Measurements from ENCODE around the gene TAF1B. TPM values are rescaled to one million over a fixed set of nuclear protein-coding genes. Genes with fewer than 3 reads are reported as not detected.

The TAF1B gene
- total and polyA plus RNA-seq, 7 donors, result 2.7 to 7.6 (median 5.7) TPM

- H3K4me3 ChIP-seq, result no peak overlapping the region
- no peak for TF ChIP-seq CTCF (IDR thresholded peaks at IDR 0.05)
- H3K4me1 ChIP-seq, result no peaks in the 10 kb centered on the region
- no peak for DNase-seq
- no peaks in the 10 kb centered on the region for H3K9me3 ChIP-seq
- WGBS, 3 donors, result 86 to 99% (median 89%) methylated on average over 6 of the region's 6 CpGs
- ATAC-seq, result no peak
- peaks cover 2 to 36% of the 10 kb centered on the region in 2 donors for H3K36me3 ChIP-seq (ENCODE audit: insufficient read depth in 1 of 2, low read depth in 1 of 2)
- intact Hi-C loops (cut with DNase I), result no loop called here
- no peak overlapping the region for H3K27ac ChIP-seq
- H3K27me3 ChIP-seq (ENCODE audit: insufficient read depth in 3 of 3, low read length in 2 of 3), result no peaks in the 10 kb centered on the region
These were observed 24.6 kb downstream of the TAF1B start for GRCh38 chr2:9867881-9868280.

GRCh38 chr2:9873337-9873736 is 30.1 kb downstream of the TAF1B start:
- 97 to 100% (median 100%) methylated on average over 1 of the region's 1 CpG for WGBS, 3 donors
- Histone ChIP-seq H3K27ac (no peak overlapping the region), H3K36me3 (ENCODE audit: insufficient read depth in 1 of 2, low read depth in 1 of 2) (peaks cover 2 to 69% of the 10 kb centered on the region in 2 donors), H3K4me3 (no peak overlapping the region), H3K9me3 (no peaks in the 10 kb centered on the region), H3K27me3 (ENCODE audit: insufficient read depth in 3 of 3, low read length in 2 of 3) (no peaks in the 10 kb centered on the region), H3K4me1 (no peaks in the 10 kb centered on the region)
- ATAC-seq, result no peak
- TF ChIP-seq CTCF (IDR thresholded peaks at IDR 0.05), result no peak
- intact Hi-C loops (cut with DNase I), result no loop called here
- no peak for DNase-seq

GRCh38 chr2:9877026-9877425 is 33.8 kb downstream of the TAF1B start:
- 74 to 100% (median 92%) methylated on average over 2 of the region's 2 CpGs for WGBS, 3 donors
- Histone ChIP-seq H3K4me3 (no peak overlapping the region), H3K4me1 (no peaks in the 10 kb centered on the region), H3K27me3 (ENCODE audit: insufficient read depth in 3 of 3, low read length in 2 of 3) (no peaks in the 10 kb centered on the region), H3K27ac (no peak overlapping the region), H3K36me3 (ENCODE audit: insufficient read depth in 1 of 2, low read depth in 1 of 2) (peaks cover 0 to 45% of the 10 kb centered on the region in 2 donors), H3K9me3 (no peaks in the 10 kb centered on the region)
- TF ChIP-seq CTCF (IDR thresholded peaks at IDR 0.05), result no peak
- intact Hi-C loops (cut with DNase I), result no loop called here
- DNase-seq (no peak), ATAC-seq (no peak)

- H3K4me1 ChIP-seq, result no peaks in the 10 kb centered on the region
- intact Hi-C loops (cut with DNase I), result no loop called here
- H3K27me3 ChIP-seq (ENCODE audit: insufficient read depth in 3 of 3, low read length in 2 of 3), result no peaks in the 10 kb centered on the region
- ATAC-seq, result no peak
- H3K36me3 ChIP-seq (ENCODE audit: insufficient read depth in 1 of 2, low read depth in 1 of 2), result peaks cover 0 to 51% of the 10 kb centered on the region in 2 donors
- no peak overlapping the region for H3K4me3 ChIP-seq
- TF ChIP-seq CTCF (IDR thresholded peaks at IDR 0.05), result no peak
- WGBS, 3 donors, result 94 to 100% (median 99%) methylated on average over 2 of the region's 2 CpGs
- no peak overlapping the region for H3K27ac ChIP-seq
- no peak for DNase-seq
- H3K9me3 ChIP-seq, result no peaks in the 10 kb centered on the region
These were observed 34.5 kb downstream of the TAF1B start for GRCh38 chr2:9877726-9878125.

- no peaks in the 10 kb centered on the region for H3K9me3 ChIP-seq
- 83 to 92% (median 86%) methylated on average over 7 of the region's 7 CpGs for WGBS, 3 donors
- peaks cover 0 to 48% of the 10 kb centered on the region in 2 donors for H3K36me3 ChIP-seq (ENCODE audit: insufficient read depth in 1 of 2, low read depth in 1 of 2)
- no peak overlapping the region for H3K27ac ChIP-seq
- no peaks in the 10 kb centered on the region for H3K4me1 ChIP-seq
- no peak for TF ChIP-seq CTCF (IDR thresholded peaks at IDR 0.05)
- intact Hi-C loops (cut with DNase I), result no loop called here
- H3K4me3 ChIP-seq, result no peak overlapping the region
- H3K27me3 ChIP-seq (ENCODE audit: insufficient read depth in 3 of 3, low read length in 2 of 3), result no peaks in the 10 kb centered on the region
- DNase-seq (no peak), ATAC-seq (no peak)
These were observed 36.4 kb downstream of the TAF1B start for GRCh38 chr2:9879455-9880194.
